ENCODE results near the gene VEGFA.

DNA sequence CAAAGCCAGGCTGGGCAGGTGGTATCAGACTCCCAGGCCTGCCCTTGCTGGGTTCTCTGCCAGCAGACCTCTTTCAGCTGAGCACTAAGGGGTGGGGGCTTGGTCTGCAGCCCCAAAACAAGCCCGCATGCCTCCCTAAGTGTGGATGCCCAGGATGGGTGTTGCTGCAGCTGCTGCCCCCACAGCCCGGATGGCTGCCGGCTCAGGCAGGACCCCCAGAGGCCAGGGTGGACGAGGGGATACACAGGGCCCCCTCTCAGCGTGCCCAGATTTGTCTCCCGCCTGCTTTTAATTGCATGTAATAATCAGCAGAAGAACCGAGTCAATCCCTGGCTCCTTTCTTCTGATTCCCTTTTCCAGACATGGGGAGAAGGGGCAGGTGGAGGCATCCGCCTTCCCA is 60.8 kb downstream of the VEGFA start:
- TF ChIP-seq, protein P1, sequence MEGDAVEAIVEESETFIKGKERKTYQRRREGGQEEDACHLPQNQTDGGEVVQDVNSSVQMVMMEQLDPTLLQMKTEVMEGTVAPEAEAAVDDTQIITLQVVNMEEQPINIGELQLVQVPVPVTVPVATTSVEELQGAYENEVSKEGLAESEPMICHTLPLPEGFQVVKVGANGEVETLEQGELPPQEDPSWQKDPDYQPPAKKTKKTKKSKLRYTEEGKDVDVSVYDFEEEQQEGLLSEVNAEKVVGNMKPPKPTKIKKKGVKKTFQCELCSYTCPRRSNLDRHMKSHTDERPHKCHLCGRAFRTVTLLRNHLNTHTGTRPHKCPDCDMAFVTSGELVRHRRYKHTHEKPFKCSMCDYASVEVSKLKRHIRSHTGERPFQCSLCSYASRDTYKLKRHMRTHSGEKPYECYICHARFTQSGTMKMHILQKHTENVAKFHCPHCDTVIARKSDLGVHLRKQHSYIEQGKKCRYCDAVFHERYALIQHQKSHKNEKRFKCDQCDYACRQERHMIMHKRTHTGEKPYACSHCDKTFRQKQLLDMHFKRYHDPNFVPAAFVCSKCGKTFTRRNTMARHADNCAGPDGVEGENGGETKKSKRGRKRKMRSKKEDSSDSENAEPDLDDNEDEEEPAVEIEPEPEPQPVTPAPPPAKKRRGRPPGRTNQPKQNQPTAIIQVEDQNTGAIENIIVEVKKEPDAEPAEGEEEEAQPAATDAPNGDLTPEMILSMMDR (conservative IDR thresholded peaks at IDR 0.05 in 1 of 2, IDR thresholded peaks at IDR 0.05 in 1 of 2; ENCODE audit: extremely low read depth in 1 of 2, insufficient read depth in 1 of 2, low read depth in 1 of 2, low read length in 2 of 2), result no peak
- TF ChIP-seq EZH2 (IDR thresholded peaks at IDR 0.05; ENCODE audit: borderline replicate concordance, low read length), result no peak
